Right forelimb (tissue), 1 donor: Measurements from ENCODE around the gene CYS1.
"Not testable (repeated sequence)": the region's sequence is repeated elsewhere in the genome, so short reads cannot be mapped to it uniquely, and the experiment has no call there.

Experiments used
- DNase-seq: peaks from one replicate; pipeline ENCODE4 v3.0.0-alpha.2; 2018

The CYS1 gene

GRCh38 chr2:10028407-10028987, 51.7 kb downstream of the CYS1 start:
- no peak for DNase-seq

- DNase-seq: no peak
Observed at GRCh38 chr2:10027660-10028330, 52.4 kb downstream of the CYS1 start.

GRCh38 chr2:10026940-10027569, 53.2 kb downstream of the CYS1 start:
- DNase-seq: no peak

GRCh38 chr2:10022966-10023662, 57.1 kb downstream of the CYS1 start:
- no peak for DNase-seq

- DNase-seq: no peak
Observed at GRCh38 chr2:10022445-10022844, 57.8 kb downstream of the CYS1 start.

GRCh38 chr2:10022041-10022421, 58.2 kb downstream of the CYS1 start:
- no peak for DNase-seq

GRCh38 chr2:10019602-10020400, 60.4 kb downstream of the CYS1 start:
- DNase-seq: no peak

- no peak for DNase-seq
Observed at GRCh38 chr2:10019174-10019573, 61.0 kb downstream of the CYS1 start.

GRCh38 chr2:10017313-10017941, 62.8 kb downstream of the CYS1 start:
- no peak for DNase-seq

- no peak for DNase-seq
Observed at GRCh38 chr2:10016802-10017258, 63.4 kb downstream of the CYS1 start.

- DNase-seq: no peak
Observed at GRCh38 chr2:10016001-10016801, 64.0 kb downstream of the CYS1 start.

- DNase-seq: not testable (repeated sequence)
Observed at GRCh38 chr2:10015376-10015989, 64.7 kb downstream of the CYS1 start.

GRCh38 chr2:10014418-10015190, 65.6 kb downstream of the CYS1 start:
- no peak for DNase-seq

- not testable (repeated sequence) for DNase-seq
Observed at GRCh38 chr2:10013651-10014417, 66.4 kb downstream of the CYS1 start.

GRCh38 chr2:10012963-10013461, 67.2 kb downstream of the CYS1 start:
- no peak for DNase-seq

- DNase-seq: not testable (repeated sequence)
Observed at GRCh38 chr2:10012366-10012962, 67.7 kb downstream of the CYS1 start.

- not testable (repeated sequence) for DNase-seq
Observed at GRCh38 chr2:10011606-10012325, 68.4 kb downstream of the CYS1 start.
